Ecto neural progenitor cell (in vitro differentiated cells): ENCODE results near the gene SMYD3.

Source experiments
- DNase-seq: peaks from one replicate; pipeline ENCODE4 v3.0.0-alpha.2; 2018; ENCODE audit warnings: low spot score

SMYD3 gene

GRCh38 chr1:245869847-245870246 lies 637.2 kb downstream of the SMYD3 start:
- no peak for DNase-seq

GRCh38 chr1:245867738-245868137 lies 639.3 kb downstream of the SMYD3 start:
- no peak for DNase-seq

- no peak for DNase-seq
Measured at GRCh38 chr1:245864872-245865271, 642.2 kb downstream of the SMYD3 start.

- no peak for DNase-seq
Measured at GRCh38 chr1:245863566-245864184, 643.4 kb downstream of the SMYD3 start.

- no peak for DNase-seq
Measured at GRCh38 chr1:245862812-245863540, 644.1 kb downstream of the SMYD3 start.

- DNase-seq = no peak
Measured at GRCh38 chr1:245860657-245861544, 646.2 kb downstream of the SMYD3 start.

- no peak for DNase-seq
Measured at GRCh38 chr1:245859493-245860114, 647.5 kb downstream of the SMYD3 start.

GRCh38 chr1:245858722-245859492 lies 648.2 kb downstream of the SMYD3 start:
- DNase-seq = no peak

GRCh38 chr1:245858022-245858721 lies 648.9 kb downstream of the SMYD3 start:
- DNase-seq = no peak

GRCh38 chr1:245856944-245857531 lies 650.0 kb downstream of the SMYD3 start:
- DNase-seq = no peak

GRCh38 chr1:245855846-245856730 lies 651.0 kb downstream of the SMYD3 start:
- DNase-seq = no peak

GRCh38 chr1:245853291-245853690 lies 653.8 kb downstream of the SMYD3 start:
- no peak for DNase-seq

- DNase-seq = no peak
Measured at GRCh38 chr1:245843101-245843500, 664.0 kb downstream of the SMYD3 start.

- no peak for DNase-seq
Measured at GRCh38 chr1:245842106-245842505, 665.0 kb downstream of the SMYD3 start.

GRCh38 chr1:245840971-245841370 lies 666.1 kb downstream of the SMYD3 start:
- DNase-seq = no peak

- DNase-seq = peak; percentile 29
Measured at GRCh38 chr1:245837718-245838117, 669.4 kb downstream of the SMYD3 start.

GRCh38 chr1:245835386-245835785 lies 671.7 kb downstream of the SMYD3 start:
- no peak for DNase-seq

- no peak for DNase-seq
Measured at GRCh38 chr1:245834002-245834401, 673.1 kb downstream of the SMYD3 start.

- no peak for DNase-seq
Measured at GRCh38 chr1:245832771-245833527, 674.1 kb downstream of the SMYD3 start.
